SK-N-SH (cell line): ENCODE measurements around the gene ZFYVE19. TPM values are rescaled to one million over a fixed set of nuclear protein-coding genes. Genes with fewer than 3 reads are reported as not detected.

Experiments
- CTCF ChIA-PET: fragments of 300-600, 350-600 bp; formaldehyde crosslinking; extraction: SDS; loops from one replicate; lab custom pipeline; 2021; lab: Yijun Ruan, JAX
- POLR2A ChIA-PET: fragments of 350-600 bp; sonication (Branson Sonifier 250); formaldehyde crosslinking; extraction: SDS; loops from one replicate; lab custom pipeline; 2020; ENCODE audit warnings: antibody characterized with exemption, inconsistent platforms; lab: Yijun Ruan, JAX
- DNase-seq: peaks from one replicate; pipeline ENCODE4 v3.0.0; 2012
- H2AFZ ChIP-seq: fragments of 200-600 bp; sonication (generic); 2 replicates; pipeline ENCODE4 v1.8.1; 2016; ENCODE audit warnings: antibody characterized with exemption, mild to moderate bottlenecking, low read depth
- H3F3A ChIP-seq: fragments of 200-600 bp; sonication (generic); replicated peaks from 2 replicates; pipeline ENCODE3; 2016; ENCODE audit warnings: antibody characterized with exemption, mild to moderate bottlenecking; ENCODE audit not compliant: insufficient read depth
- H3K27ac ChIP-seq, 2 experiments: fragments of 200-500 bp in 1 of 2; fragments of 200-600 bp in 1 of 2; sonication (Bioruptor generic) in 1 of 2; sonication (generic), shearing (Covaris generic) in 1 of 2; 2 replicates each; pipeline versions ENCODE4 v1.5.1 to v1.6.1; 2014 to 2016; ENCODE audit warnings: low read depth in 2 of 2, inconsistent platforms in 1 of 2, low read length in 1 of 2, mild to moderate bottlenecking in 1 of 2, mixed read lengths in 1 of 2
- H3K27me3 ChIP-seq: fragments of 200-600 bp; sonication (generic), shearing (Covaris generic); 2 replicates; pipeline ENCODE4 v1.6.1; 2016; ENCODE audit warnings: mixed run types; ENCODE audit not compliant: insufficient read depth
- H3K36me3 ChIP-seq, 2 experiments: fragments of 200-500 bp in 1 of 2; fragments of 200-600 bp in 1 of 2; sonication (Bioruptor generic) in 1 of 2; sonication (generic) in 1 of 2; replicated peaks in 1 of 2; 2 replicates each; pipeline versions ENCODE3 to v1.5.1; 2014 to 2016; ENCODE audit warnings: low read length in 1 of 2, mild to moderate bottlenecking in 1 of 2; ENCODE audit not compliant: insufficient read depth in 2 of 2, control insufficient read depth in 1 of 2
- H3K4me1 ChIP-seq, 2 experiments: fragments of 200-500 bp in 1 of 2; fragments of 200-600 bp in 1 of 2; sonication (Bioruptor generic) in 1 of 2; sonication (generic), shearing (Covaris generic) in 1 of 2; 2 replicates each; pipeline versions ENCODE4 v1.5.1 to v1.6.1; 2014 to 2016; ENCODE audit warnings: low read depth in 1 of 2, low read length in 1 of 2, mixed run types in 1 of 2; ENCODE audit not compliant: insufficient read depth in 2 of 2, control insufficient read depth in 1 of 2
- H3K4me2 ChIP-seq: fragments of 200-600 bp; sonication (generic), shearing (Covaris generic); 2 replicates; pipeline ENCODE4 v1.6.1; 2017; ENCODE audit warnings: mixed run types
- H3K4me3 ChIP-seq, 2 experiments: fragments of 200-500 bp in 1 of 2; fragments of 200-600 bp in 1 of 2; sonication (Bioruptor generic) in 1 of 2; sonication (generic), shearing (Covaris generic) in 1 of 2; 2 replicates each; pipeline versions ENCODE4 v1.5.1 to v1.8.1; 2014 to 2016; ENCODE audit warnings: low read depth in 2 of 2, inconsistent platforms in 1 of 2, low read length in 1 of 2, mild to moderate bottlenecking in 1 of 2, mixed read lengths in 1 of 2, moderate library complexity in 1 of 2
- H3K79me2 ChIP-seq: fragments of 200-600 bp; sonication (generic); 2 replicates; pipeline ENCODE4 v1.8.1; 2017; ENCODE audit warnings: mild to moderate bottlenecking; ENCODE audit not compliant: insufficient read depth
- H3K9ac ChIP-seq: fragments of 200-600 bp; sonication (generic); 2 replicates; pipeline ENCODE4 v1.6.1; 2017; ENCODE audit warnings: mixed run types
- H3K9me2 ChIP-seq: fragments of 200-600 bp; sonication (generic); 2 replicates; pipeline ENCODE4 v1.6.1; 2017; ENCODE audit warnings: mixed run types
- H3K9me3 ChIP-seq: fragments of 200-600 bp; sonication (generic); 2 replicates; pipeline ENCODE4 v1.6.1; 2017; ENCODE audit warnings: mixed run types, mild to moderate bottlenecking, moderate library complexity
- H4K20me1 ChIP-seq: fragments of 200-600 bp; sonication (generic); 2 replicates; pipeline ENCODE4 v1.6.1; 2017; ENCODE audit warnings: mild to moderate bottlenecking, mixed run types; ENCODE audit not compliant: insufficient read depth
- CTCF ChIP-seq: fragments of 200-600 bp; sonication (generic); IDR thresholded peaks from 2 replicates; pipeline ENCODE4 v1.6.1; 2017; ENCODE audit warnings: antibody characterized with exemption, mild to moderate bottlenecking, moderate library complexity
- EP300 ChIP-seq, 2 experiments: IDR thresholded peaks; 2 replicates each; pipeline versions ENCODE4 v1.4.0 to v1.6.1; 2012; ENCODE audit warnings: borderline replicate concordance in 1 of 2, low read depth in 1 of 2, low read length in 1 of 2
- FOXJ3 ChIP-seq: sonication (generic); formaldehyde crosslinking; IDR thresholded peaks from 2 replicates; pipeline ENCODE4 v1.5.1; 2020; ENCODE audit warnings: mild to moderate bottlenecking, missing genetic modification reagents
- FOXM1 ChIP-seq: IDR thresholded peaks from 2 replicates; pipeline ENCODE4 v1.4.0; 2012; ENCODE audit warnings: low read depth, mild to moderate bottlenecking
- JUND ChIP-seq: IDR thresholded peaks from 2 replicates; pipeline ENCODE4 v1.4.0; 2012
- MEF2A ChIP-seq: IDR thresholded peaks from 2 replicates; pipeline ENCODE4 v1.4.0; 2012; ENCODE audit warnings: low read depth, borderline replicate concordance
- NRF1 ChIP-seq: IDR thresholded peaks from 2 replicates; pipeline ENCODE4 v1.6.1; 2012; ENCODE audit warnings: low read depth, mild to moderate bottlenecking, low read length
- RAD21 ChIP-seq: IDR thresholded peaks from 2 replicates; pipeline ENCODE4 v1.6.1; 2012; ENCODE audit warnings: mild to moderate bottlenecking, low read length
- RFX5 ChIP-seq: IDR thresholded peaks from 2 replicates; pipeline ENCODE4 v1.6.1; 2012; ENCODE audit warnings: mild to moderate bottlenecking, improper control_type of control experiment, low read length
- SMC3 ChIP-seq: IDR thresholded peaks from 2 replicates; pipeline ENCODE4 v1.6.1; 2012; ENCODE audit warnings: low read depth, low read length, improper control_type of control experiment
- WGBS: methylation state at CpG from one replicate; pipeline ENCODE4 v1.1.6; 2017; ENCODE audit warnings: low lambda C conversion rate; 5-methylcytosine and 5-hydroxymethylcytosine counted together
- polyA plus RNA-seq, 3 experiments: library from polyadenylated mRNA; depleted of rRNA; stranded (reverse); fragments of >200 nt; gene quantifications; 2 replicates each; pipeline ENCODE4 v1.2.3, GENCODE V29; 2012
- TF ChIP-seq, protein P1 (sequence below): IDR thresholded peaks from 2 replicates; pipeline ENCODE4 v1.6.1; 2012; ENCODE audit warnings: mild to moderate bottlenecking, low read depth, low read length, moderate library complexity
- TF ChIP-seq, protein P2 (sequence below): IDR thresholded peaks from 2 replicates; pipeline ENCODE4 v1.4.0; 2012; ENCODE audit warnings: low read depth, borderline replicate concordance

ZFYVE19 gene
- polyA plus RNA-seq, 1 of the 3 experiments (the other 2 are of a cell fraction), result 35.5 TPM

DNA sequence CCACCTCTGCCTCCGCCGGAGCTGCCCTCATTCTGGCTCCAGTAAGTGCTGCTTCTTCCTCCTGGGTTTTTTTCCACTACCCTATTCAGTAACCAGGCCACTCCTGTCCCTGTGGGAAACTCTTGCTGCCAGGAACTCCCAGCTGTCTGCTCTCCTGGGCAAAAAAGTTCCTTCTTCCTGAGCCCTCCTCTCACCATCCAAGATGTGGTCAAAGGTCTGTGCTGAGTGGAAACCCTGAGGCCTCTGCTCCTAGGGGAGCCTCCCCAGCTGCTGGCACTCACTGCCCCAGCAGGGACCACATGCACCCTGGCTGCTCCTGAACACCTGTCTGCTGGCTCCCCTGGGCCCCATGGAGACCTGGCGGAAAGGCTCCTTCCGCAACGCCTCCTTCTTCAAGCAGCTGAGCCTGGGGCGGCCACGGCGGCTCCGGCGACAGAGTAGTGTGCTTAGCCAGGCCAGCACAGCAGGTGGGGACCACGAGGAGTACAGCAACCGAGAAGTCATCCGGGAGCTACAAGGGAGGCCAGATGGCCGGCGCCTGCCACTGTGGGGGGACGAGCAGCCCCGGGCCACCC, 36.7 kb upstream of the ZFYVE19 start (continued):
- TF ChIP-seq RFX5 (no peak), FOXM1 (no peak), EP300 (IDR thresholded peaks at IDR 0.05; ENCODE audit: borderline replicate concordance in 1 of 2, low read depth in 1 of 2, low read length in 1 of 2) (no peak), RAD21 (no peak), NRF1 (no peak)
- TF ChIP-seq, protein P1, sequence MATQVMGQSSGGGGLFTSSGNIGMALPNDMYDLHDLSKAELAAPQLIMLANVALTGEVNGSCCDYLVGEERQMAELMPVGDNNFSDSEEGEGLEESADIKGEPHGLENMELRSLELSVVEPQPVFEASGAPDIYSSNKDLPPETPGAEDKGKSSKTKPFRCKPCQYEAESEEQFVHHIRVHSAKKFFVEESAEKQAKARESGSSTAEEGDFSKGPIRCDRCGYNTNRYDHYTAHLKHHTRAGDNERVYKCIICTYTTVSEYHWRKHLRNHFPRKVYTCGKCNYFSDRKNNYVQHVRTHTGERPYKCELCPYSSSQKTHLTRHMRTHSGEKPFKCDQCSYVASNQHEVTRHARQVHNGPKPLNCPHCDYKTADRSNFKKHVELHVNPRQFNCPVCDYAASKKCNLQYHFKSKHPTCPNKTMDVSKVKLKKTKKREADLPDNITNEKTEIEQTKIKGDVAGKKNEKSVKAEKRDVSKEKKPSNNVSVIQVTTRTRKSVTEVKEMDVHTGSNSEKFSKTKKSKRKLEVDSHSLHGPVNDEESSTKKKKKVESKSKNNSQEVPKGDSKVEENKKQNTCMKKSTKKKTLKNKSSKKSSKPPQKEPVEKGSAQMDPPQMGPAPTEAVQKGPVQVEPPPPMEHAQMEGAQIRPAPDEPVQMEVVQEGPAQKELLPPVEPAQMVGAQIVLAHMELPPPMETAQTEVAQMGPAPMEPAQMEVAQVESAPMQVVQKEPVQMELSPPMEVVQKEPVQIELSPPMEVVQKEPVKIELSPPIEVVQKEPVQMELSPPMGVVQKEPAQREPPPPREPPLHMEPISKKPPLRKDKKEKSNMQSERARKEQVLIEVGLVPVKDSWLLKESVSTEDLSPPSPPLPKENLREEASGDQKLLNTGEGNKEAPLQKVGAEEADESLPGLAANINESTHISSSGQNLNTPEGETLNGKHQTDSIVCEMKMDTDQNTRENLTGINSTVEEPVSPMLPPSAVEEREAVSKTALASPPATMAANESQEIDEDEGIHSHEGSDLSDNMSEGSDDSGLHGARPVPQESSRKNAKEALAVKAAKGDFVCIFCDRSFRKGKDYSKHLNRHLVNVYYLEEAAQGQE, result no peak

DNA sequence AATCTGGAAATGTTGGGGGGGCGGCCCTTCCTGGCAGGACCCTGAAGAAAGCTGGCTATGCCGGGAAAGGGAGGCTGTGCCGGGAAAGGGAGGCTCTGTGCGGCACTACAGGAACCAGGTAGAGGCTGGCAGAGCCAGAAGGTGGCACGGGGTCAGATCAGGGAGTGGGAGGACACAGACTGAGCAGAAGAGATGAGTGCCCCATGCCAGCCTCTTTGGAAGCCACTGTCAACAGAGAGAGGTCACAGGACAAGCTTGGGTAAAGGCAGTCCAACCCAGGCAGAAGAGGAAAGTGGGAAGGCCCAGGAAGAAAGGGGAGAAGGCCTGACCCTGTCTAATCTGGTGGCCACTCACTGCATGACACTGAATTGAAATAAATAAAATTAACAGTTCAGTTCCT, 35.6 kb upstream of the ZFYVE19 start:
- Histone ChIP-seq H3K9ac (no peak overlapping the region), H4K20me1 (no peaks in the 10 kb centered on the region), H3K36me3 (peaks cover 3 to 42% of the 10 kb centered on the region in 2 experiments), H3K27me3 (no peaks in the 10 kb centered on the region), H3K9me2 (no peaks in the 10 kb centered on the region), H3F3A (peaks cover 2% of the 10 kb centered on the region), H3K27ac (peak overlapping the region in 1 of 2 experiments; percentile 83; a peak in 2 of 4 replicates), H2AFZ (no peak overlapping the region), H3K4me2 (no peak overlapping the region), H3K4me1 (peaks cover 28 to 59% of the 10 kb centered on the region in 2 experiments; a peak in 3 of 4 replicates), H3K4me3 (no peak overlapping the region), H3K79me2 (no peaks in the 10 kb centered on the region), H3K9me3 (no peaks in the 10 kb centered on the region)
- ChIA-PET CTCF (interaction anchor here (0.7 to 31.8 kb wide), 7 partner anchors 10 to 152 kb away, joined by 3 to 555 read pairs (median 4); partner anchors contain the start of gene RMDN3), POLR2A (interaction anchor here (0.8 to 1.8 kb wide), 2 partner anchors 15 to 25 kb away, joined by 4 to 6 read pairs; no protein-coding TSS in a partner anchor)
- 96% methylated on average over 5 of the region's 5 CpGs for WGBS
- no peak for DNase-seq
- no peak for TF ChIP-seq EP300 (IDR thresholded peaks at IDR 0.05; ENCODE audit: borderline replicate concordance in 1 of 2, low read depth in 1 of 2, low read length in 1 of 2)
- TF ChIP-seq, protein P1, result no peak
- no peak for TF ChIP-seq MEF2A
- no peak for TF ChIP-seq SMC3
- no peak for TF ChIP-seq JUND
- TF ChIP-seq CTCF, result no peak
- no peak for TF ChIP-seq RAD21
- no peak for TF ChIP-seq FOXJ3
- TF ChIP-seq, protein P2, sequence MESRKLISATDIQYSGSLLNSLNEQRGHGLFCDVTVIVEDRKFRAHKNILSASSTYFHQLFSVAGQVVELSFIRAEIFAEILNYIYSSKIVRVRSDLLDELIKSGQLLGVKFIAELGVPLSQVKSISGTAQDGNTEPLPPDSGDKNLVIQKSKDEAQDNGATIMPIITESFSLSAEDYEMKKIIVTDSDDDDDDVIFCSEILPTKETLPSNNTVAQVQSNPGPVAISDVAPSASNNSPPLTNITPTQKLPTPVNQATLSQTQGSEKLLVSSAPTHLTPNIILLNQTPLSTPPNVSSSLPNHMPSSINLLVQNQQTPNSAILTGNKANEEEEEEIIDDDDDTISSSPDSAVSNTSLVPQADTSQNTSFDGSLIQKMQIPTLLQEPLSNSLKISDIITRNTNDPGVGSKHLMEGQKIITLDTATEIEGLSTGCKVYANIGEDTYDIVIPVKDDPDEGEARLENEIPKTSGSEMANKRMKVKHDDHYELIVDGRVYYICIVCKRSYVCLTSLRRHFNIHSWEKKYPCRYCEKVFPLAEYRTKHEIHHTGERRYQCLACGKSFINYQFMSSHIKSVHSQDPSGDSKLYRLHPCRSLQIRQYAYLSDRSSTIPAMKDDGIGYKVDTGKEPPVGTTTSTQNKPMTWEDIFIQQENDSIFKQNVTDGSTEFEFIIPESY, result no peak
